ENCODE measurements around the gene ADGB.
"Not testable (repeated sequence)": the region's sequence is repeated elsewhere in the genome, so short reads cannot be mapped to it uniquely, and the experiment has no call there.

ADGB gene

GRCh38 chr6:146795479-146796133 lies 196.8 kb downstream of the ADGB start:
- Histone ChIP-seq H3K9me3 (ENCODE audit: severe bottlenecking) (no peaks in the 10 kb centered on the region), H3K27ac (ENCODE audit: poor library complexity, severe bottlenecking) (no peak overlapping the region), H3K27me3 (ENCODE audit: insufficient read depth, poor library complexity, severe bottlenecking) (no peaks in the 10 kb centered on the region), H3K36me3 (ENCODE audit: low read depth) (no peaks in the 10 kb centered on the region), H3K4me3 (ENCODE audit: severe bottlenecking) (no peak overlapping the region), H3K4me1 (ENCODE audit: insufficient read depth, poor library complexity, severe bottlenecking) (no peaks in the 10 kb centered on the region)
- ATAC-seq (ENCODE audit: low read depth) (no peak), DNase-seq (ENCODE audit: low spot score) (no peak)
- TF ChIP-seq CTCF (IDR thresholded peaks at IDR 0.05; ENCODE audit: poor library complexity, severe bottlenecking), result no peak

GRCh38 chr6:146803167-146803566 lies 204.4 kb downstream of the ADGB start:
- not testable (repeated sequence) for ATAC-seq (ENCODE audit: low read depth); H3K27ac ChIP-seq (ENCODE audit: poor library complexity, severe bottlenecking)

GRCh38 chr6:146803601-146804000 lies 204.8 kb downstream of the ADGB start:
- H3K36me3 ChIP-seq (ENCODE audit: low read depth), result no peaks in the 10 kb centered on the region
- no peak overlapping the region for H3K27ac ChIP-seq (ENCODE audit: poor library complexity, severe bottlenecking)
- DNase-seq (ENCODE audit: low spot score) (no peak), ATAC-seq (ENCODE audit: low read depth) (no peak)
- no peak for TF ChIP-seq CTCF (IDR thresholded peaks at IDR 0.05; ENCODE audit: poor library complexity, severe bottlenecking)
- H3K27me3 ChIP-seq (ENCODE audit: insufficient read depth, poor library complexity, severe bottlenecking), result no peaks in the 10 kb centered on the region
- H3K4me1 ChIP-seq (ENCODE audit: insufficient read depth, poor library complexity, severe bottlenecking), result no peaks in the 10 kb centered on the region
- no peaks in the 10 kb centered on the region for H3K9me3 ChIP-seq (ENCODE audit: severe bottlenecking)
- no peak overlapping the region for H3K4me3 ChIP-seq (ENCODE audit: severe bottlenecking)

More at GRCh38 chr6:146803167-146803566, 204.4 kb downstream of the ADGB start:
- DNase-seq (ENCODE audit: low spot score); H3K9me3 ChIP-seq (ENCODE audit: severe bottlenecking); H3K4me1 ChIP-seq (ENCODE audit: insufficient read depth, poor library complexity, severe bottlenecking); H3K36me3 ChIP-seq (ENCODE audit: low read depth); H3K27me3 ChIP-seq (ENCODE audit: insufficient read depth, poor library complexity, severe bottlenecking); H3K4me3 ChIP-seq (ENCODE audit: severe bottlenecking): not testable (repeated sequence)

GRCh38 chr6:146805546-146806325 lies 207.0 kb downstream of the ADGB start:
- Histone ChIP-seq H3K27me3 (ENCODE audit: insufficient read depth, poor library complexity, severe bottlenecking) (no peaks in the 10 kb centered on the region), H3K4me3 (ENCODE audit: severe bottlenecking) (no peak overlapping the region), H3K36me3 (ENCODE audit: low read depth) (no peaks in the 10 kb centered on the region), H3K27ac (ENCODE audit: poor library complexity, severe bottlenecking) (no peak overlapping the region), H3K4me1 (ENCODE audit: insufficient read depth, poor library complexity, severe bottlenecking) (no peaks in the 10 kb centered on the region), H3K9me3 (ENCODE audit: severe bottlenecking) (no peaks in the 10 kb centered on the region)
- DNase-seq (ENCODE audit: low spot score) (no peak), ATAC-seq (ENCODE audit: low read depth) (no peak)
- TF ChIP-seq CTCF (IDR thresholded peaks at IDR 0.05; ENCODE audit: poor library complexity, severe bottlenecking), result no peak

- H3K9me3 ChIP-seq (ENCODE audit: severe bottlenecking); H3K4me3 ChIP-seq (ENCODE audit: severe bottlenecking); H3K27me3 ChIP-seq (ENCODE audit: insufficient read depth, poor library complexity, severe bottlenecking); H3K36me3 ChIP-seq (ENCODE audit: low read depth); H3K27ac ChIP-seq (ENCODE audit: poor library complexity, severe bottlenecking); DNase-seq (ENCODE audit: low spot score); H3K4me1 ChIP-seq (ENCODE audit: insufficient read depth, poor library complexity, severe bottlenecking); ATAC-seq (ENCODE audit: low read depth): not testable (repeated sequence)
Observed at GRCh38 chr6:146809014-146809413, 210.2 kb downstream of the ADGB start.

- H3K9me3 ChIP-seq (ENCODE audit: severe bottlenecking); H3K27me3 ChIP-seq (ENCODE audit: insufficient read depth, poor library complexity, severe bottlenecking); H3K4me3 ChIP-seq (ENCODE audit: severe bottlenecking); ATAC-seq (ENCODE audit: low read depth); H3K4me1 ChIP-seq (ENCODE audit: insufficient read depth, poor library complexity, severe bottlenecking); H3K27ac ChIP-seq (ENCODE audit: poor library complexity, severe bottlenecking); DNase-seq (ENCODE audit: low spot score); H3K36me3 ChIP-seq (ENCODE audit: low read depth): not testable (repeated sequence)
Observed at GRCh38 chr6:146812811-146813321, 214.1 kb downstream of the ADGB start.

Data from RWPE2 (cell line).